Smooth muscle cell (in vitro differentiated cells): Measurements from ENCODE around the gene EXT2. TPM values are rescaled to one million over a fixed set of nuclear protein-coding genes. Genes with fewer than 3 reads are reported as not detected.

Experiments
- DNase-seq: peaks from one replicate; lab custom pipeline; 2025; ENCODE audit not compliant: unreplicated experiment; lab: John Stamatoyannopoulos, UW
- H2AFZ ChIP-seq: fragments of 200-600 bp; sonication (generic); 2 replicates; pipeline ENCODE4 v1.6.0; 2016; ENCODE audit warnings: antibody characterized with exemption, low read depth, mild to moderate bottlenecking
- H3F3A ChIP-seq: fragments of 200-600 bp; sonication (generic); 2 replicates; pipeline ENCODE4 v1.6.0; 2017; ENCODE audit warnings: antibody characterized with exemption, low read depth
- H3K27ac ChIP-seq: fragments of 200-600 bp; sonication (generic); 2 replicates; pipeline ENCODE4 v1.5.1; 2016; ENCODE audit warnings: low read depth, mild to moderate bottlenecking
- H3K27me3 ChIP-seq: fragments of 200-600 bp; sonication (generic); 2 replicates; pipeline ENCODE4 v1.6.1; 2016; ENCODE audit warnings: low read depth, mild to moderate bottlenecking
- H3K36me3 ChIP-seq: fragments of 200-600 bp; sonication (generic); 2 replicates; pipeline ENCODE4 v1.5.1; 2016; ENCODE audit warnings: low read depth
- H3K4me1 ChIP-seq: fragments of 200-600 bp; sonication (generic); 2 replicates; pipeline ENCODE4 v1.5.1; 2016; ENCODE audit warnings: low read depth
- H3K4me2 ChIP-seq: fragments of 200-600 bp; sonication (generic); 2 replicates; pipeline ENCODE4 v1.6.0; 2016; ENCODE audit warnings: mild to moderate bottlenecking
- H3K4me3 ChIP-seq: fragments of 200-600 bp; sonication (generic); 2 replicates; pipeline ENCODE4 v1.5.1; 2016; ENCODE audit warnings: mild to moderate bottlenecking
- H3K79me2 ChIP-seq: fragments of 200-600 bp; sonication (generic); 2 replicates; pipeline ENCODE4 v1.6.0; 2016; ENCODE audit warnings: low read depth, mild to moderate bottlenecking
- H3K9ac ChIP-seq: fragments of 200-600 bp; sonication (generic); 2 replicates; pipeline ENCODE4 v1.6.0; 2016; ENCODE audit warnings: low read depth
- H3K9me3 ChIP-seq: fragments of 200-600 bp; sonication (generic); replicated peaks from 2 replicates; pipeline ENCODE4 v1.5.1; 2016; ENCODE audit warnings: low read depth
- H4K20me1 ChIP-seq: fragments of 200-600 bp; sonication (generic); 2 replicates; pipeline ENCODE4 v1.6.0; 2016; ENCODE audit warnings: low read depth
- WGBS: methylation state at CpG from one replicate; pipeline ENCODE4 v1.1.7; 2016; ENCODE audit warnings: low lambda C conversion rate; 5-methylcytosine and 5-hydroxymethylcytosine counted together
- polyA plus RNA-seq: library from polyadenylated mRNA; unstranded; fragments of >200 nt; fragmentation: Nextera tagmentation; extraction: Ambion mirVana; gene quantifications from 2 replicates; pipeline ENCODE4 v1.2.1, GENCODE V29; 2016
- total RNA-seq: library from RNA; depleted of rRNA; stranded (reverse); fragments of >200 nt; gene quantifications from 2 replicates; pipeline ENCODE4 v1.2.3, GENCODE V29; 2014
- TF ChIP-seq, protein P1 (sequence below): fragments of 200-600 bp; sonication (generic); IDR thresholded peaks from 2 replicates; pipeline ENCODE4 v1.5.1; 2017; ENCODE audit warnings: borderline replicate concordance, mild to moderate bottlenecking, antibody characterized with exemption; ENCODE audit not compliant: insufficient read depth, poor library complexity, severe bottlenecking

The EXT2 gene
- total and polyA plus RNA-seq, 2 experiments from 2014 or later, result 87.6 to 144 TPM

DNA sequence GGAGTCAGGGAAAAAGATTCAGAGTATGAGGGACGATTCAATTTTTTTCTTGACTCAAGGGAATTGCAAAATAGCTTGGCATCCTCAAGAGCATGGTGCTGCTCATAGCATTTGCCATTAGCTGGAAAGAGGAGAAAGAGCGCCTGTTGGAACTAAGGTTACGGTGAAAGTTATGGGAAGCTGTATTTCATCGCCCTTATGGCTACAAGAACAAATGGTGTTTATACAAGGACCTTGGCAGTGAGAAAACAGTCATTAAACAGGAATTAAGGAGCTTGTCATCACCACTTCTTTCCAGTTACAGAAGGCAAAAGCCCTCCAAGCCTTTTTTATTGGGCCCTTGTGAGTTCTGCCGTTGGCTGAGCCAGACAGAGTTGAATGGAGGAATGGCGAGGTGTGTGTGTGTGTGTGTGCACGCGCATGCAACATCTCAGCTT lies 140.3 kb downstream of the EXT2 start:
- Histone ChIP-seq H4K20me1 (no peaks in the 10 kb centered on the region), H3K9ac (no peak overlapping the region), H3K4me1 (no peaks in the 10 kb centered on the region), H3K4me2 (no peak overlapping the region), H3K9me3 (no peaks in the 10 kb centered on the region), H2AFZ (no peak overlapping the region), H3K79me2 (no peaks in the 10 kb centered on the region), H3K27me3 (no peaks in the 10 kb centered on the region), H3K36me3 (peaks cover 5% of the 10 kb centered on the region), H3K4me3 (no peak overlapping the region), H3F3A (no peaks in the 10 kb centered on the region), H3K27ac (no peak overlapping the region)
- no peak for DNase-seq
- TF ChIP-seq, protein P1, sequence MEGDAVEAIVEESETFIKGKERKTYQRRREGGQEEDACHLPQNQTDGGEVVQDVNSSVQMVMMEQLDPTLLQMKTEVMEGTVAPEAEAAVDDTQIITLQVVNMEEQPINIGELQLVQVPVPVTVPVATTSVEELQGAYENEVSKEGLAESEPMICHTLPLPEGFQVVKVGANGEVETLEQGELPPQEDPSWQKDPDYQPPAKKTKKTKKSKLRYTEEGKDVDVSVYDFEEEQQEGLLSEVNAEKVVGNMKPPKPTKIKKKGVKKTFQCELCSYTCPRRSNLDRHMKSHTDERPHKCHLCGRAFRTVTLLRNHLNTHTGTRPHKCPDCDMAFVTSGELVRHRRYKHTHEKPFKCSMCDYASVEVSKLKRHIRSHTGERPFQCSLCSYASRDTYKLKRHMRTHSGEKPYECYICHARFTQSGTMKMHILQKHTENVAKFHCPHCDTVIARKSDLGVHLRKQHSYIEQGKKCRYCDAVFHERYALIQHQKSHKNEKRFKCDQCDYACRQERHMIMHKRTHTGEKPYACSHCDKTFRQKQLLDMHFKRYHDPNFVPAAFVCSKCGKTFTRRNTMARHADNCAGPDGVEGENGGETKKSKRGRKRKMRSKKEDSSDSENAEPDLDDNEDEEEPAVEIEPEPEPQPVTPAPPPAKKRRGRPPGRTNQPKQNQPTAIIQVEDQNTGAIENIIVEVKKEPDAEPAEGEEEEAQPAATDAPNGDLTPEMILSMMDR, result no peak
- 56% methylated on average over 8 of the region's 8 CpGs for WGBS

DNA sequence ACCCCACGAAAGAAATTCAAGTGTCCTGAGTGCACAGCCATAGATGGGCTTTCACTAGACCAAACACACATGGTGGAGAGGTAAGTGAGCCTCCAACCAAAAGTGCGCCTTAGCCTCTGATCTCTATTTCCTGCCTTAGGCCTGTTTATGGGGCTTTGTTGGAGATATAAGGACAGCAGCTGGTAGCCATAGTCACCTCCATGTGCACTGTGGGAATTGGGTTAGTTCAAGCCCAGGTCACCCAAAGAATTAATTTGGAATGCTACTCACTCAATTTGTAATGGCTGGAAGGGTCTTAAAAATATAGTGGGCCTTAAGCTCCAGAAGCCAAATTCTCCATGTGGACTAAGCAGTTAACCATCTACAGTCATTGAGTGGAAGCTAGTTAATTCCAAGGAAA lies 140.8 kb downstream of the EXT2 start:
- H3K9me3 ChIP-seq, result no peaks in the 10 kb centered on the region
- TF ChIP-seq, protein P1, result no peak
- H3K4me3 ChIP-seq, result no peak overlapping the region
- no peaks in the 10 kb centered on the region for H3K79me2 ChIP-seq
- no peaks in the 10 kb centered on the region for H3K4me1 ChIP-seq
- no peak for DNase-seq
- H3K4me2 ChIP-seq, result no peak overlapping the region
- no peak overlapping the region for H2AFZ ChIP-seq
- peaks cover 5% of the 10 kb centered on the region for H3K36me3 ChIP-seq
- WGBS, result 98% methylated on average over 2 of the region's 2 CpGs
- no peak overlapping the region for H3K9ac ChIP-seq
- H3K27me3 ChIP-seq, result no peaks in the 10 kb centered on the region
- no peaks in the 10 kb centered on the region for H3F3A ChIP-seq
- H4K20me1 ChIP-seq, result no peaks in the 10 kb centered on the region
- no peak overlapping the region for H3K27ac ChIP-seq

DNA sequence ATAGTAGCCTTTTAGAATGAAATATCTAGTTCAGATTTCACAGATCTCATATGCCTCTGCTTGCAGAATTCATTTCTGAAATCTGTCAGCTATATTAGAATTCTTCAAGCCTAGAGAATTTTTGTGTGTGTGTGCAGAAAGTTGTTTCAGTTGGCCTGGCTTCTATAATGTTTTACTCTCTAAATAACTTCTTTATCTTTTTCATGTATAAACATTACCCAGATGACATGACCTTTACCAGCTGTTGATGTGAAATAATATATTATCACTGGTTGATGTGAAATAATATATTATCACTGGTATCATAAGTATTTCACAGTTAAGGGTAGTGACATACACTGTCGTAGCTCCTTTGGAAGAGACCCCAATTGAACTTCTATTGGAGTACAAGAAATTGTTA lies 141.7 kb downstream of the EXT2 start:
- 100% methylated on average over 1 of the region's 1 CpG for WGBS
- Histone ChIP-seq H3K27ac (no peak overlapping the region), H3K9me3 (no peaks in the 10 kb centered on the region), H3K27me3 (no peaks in the 10 kb centered on the region), H2AFZ (no peak overlapping the region), H3K4me2 (no peak overlapping the region), H3K36me3 (peaks cover 5% of the 10 kb centered on the region), H3F3A (no peaks in the 10 kb centered on the region), H3K9ac (no peak overlapping the region), H4K20me1 (no peaks in the 10 kb centered on the region), H3K79me2 (no peaks in the 10 kb centered on the region), H3K4me3 (no peak overlapping the region), H3K4me1 (peaks cover 5% of the 10 kb centered on the region)
- DNase-seq, result no peak
- TF ChIP-seq, protein P1, result no peak

DNA sequence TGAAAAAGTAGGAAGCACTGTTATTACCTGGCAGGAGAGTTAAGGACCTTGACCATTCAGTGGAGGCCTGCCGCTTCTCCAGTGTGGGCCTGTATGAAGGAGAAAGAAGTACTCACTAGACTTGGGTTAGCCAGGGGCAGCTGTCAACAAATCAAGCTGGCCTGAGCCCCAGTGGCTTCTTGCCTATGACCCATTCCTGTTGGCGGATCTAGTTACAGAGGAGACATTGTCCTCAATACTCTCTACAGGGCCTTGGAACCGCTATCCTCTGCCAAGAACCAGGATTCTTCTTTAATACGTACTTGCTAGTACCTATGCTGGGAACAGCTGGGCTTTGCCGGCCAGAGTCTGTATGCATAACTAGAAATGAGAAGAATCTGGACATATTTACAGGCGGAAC lies 146.4 kb downstream of the EXT2 start:
- Histone ChIP-seq H3K9me3 (no peaks in the 10 kb centered on the region), H3K9ac (no peak overlapping the region), H3K36me3 (peaks cover 8% of the 10 kb centered on the region), H3K4me1 (peaks cover 34% of the 10 kb centered on the region), H3K4me2 (no peak overlapping the region), H4K20me1 (no peaks in the 10 kb centered on the region), H3F3A (no peaks in the 10 kb centered on the region), H3K4me3 (no peak overlapping the region), H2AFZ (no peak overlapping the region), H3K27me3 (no peaks in the 10 kb centered on the region), H3K79me2 (no peaks in the 10 kb centered on the region), H3K27ac (no peak overlapping the region)
- no peak for DNase-seq
- 97% methylated on average over 6 of the region's 6 CpGs for whole genome bisulfite sequencing
- TF ChIP-seq, protein P1, result no peak
